Thyroid gland (tissue), 4 donors: ENCODE data around the gene MON1A. TPM values are rescaled to one million over a fixed set of nuclear protein-coding genes. Genes with fewer than 3 reads are reported as not detected.

ENCODE experiments used
- DNase-seq, 2 donors: peaks; one replicate each; pipeline ENCODE4 v3.0.0-alpha.2; 2019
- H3K27ac ChIP-seq, 3 donors: fragments of 200-600 bp; sonication (generic); 1 replicate in 2 of 3; 2 replicates in 1 of 3; pipeline ENCODE4 v1.5.1; 2016 to 2019; ENCODE audit warnings: mild to moderate bottlenecking in 1 of 3, moderate library complexity in 1 of 3
- H3K27me3 ChIP-seq: fragments of 200-600 bp; sonication (generic); one replicate; pipeline ENCODE4 v1.5.1; 2019
- H3K36me3 ChIP-seq, 2 donors: fragments of 200-600 bp; sonication (generic); one replicate each; pipeline ENCODE4 v1.5.1; 2016 to 2019
- H3K4me1 ChIP-seq, 2 donors: fragments of 200-600 bp; sonication (generic); one replicate each; pipeline ENCODE4 v1.5.1; 2017 to 2019
- H3K4me3 ChIP-seq, 3 donors: fragments of 200-600 bp; sonication (generic); replicated peaks in 1 of 3; 1 replicate in 2 of 3; 2 replicates in 1 of 3; pipeline ENCODE4 v1.5.1; 2016; ENCODE audit warnings: mild to moderate bottlenecking in 1 of 3
- H3K9me3 ChIP-seq: fragments of 200-600 bp; sonication (generic); one replicate; pipeline ENCODE4 v1.5.1; 2017
- POLR2A ChIP-seq, 2 donors: fragments of 450-650 bp; IDR thresholded peaks; one replicate each; pipeline ENCODE4 v1.6.1; 2017; ENCODE audit warnings: antibody characterized with exemption in 2 of 2, mild to moderate bottlenecking in 2 of 2, moderate library complexity in 1 of 2
- WGBS, 2 donors: methylation state at CpG; one replicate each; pipeline ENCODE4 v1.1.5; 2017; 5-methylcytosine and 5-hydroxymethylcytosine counted together
- intact Hi-C: fragments of 100-400 bp; cut with DNase I; formaldehyde crosslinking; loops from one replicate; pipeline ENCODE4 v1.15.1; 2023
- total RNA-seq, 4 donors: library from RNA; depleted of rRNA; stranded (reverse); fragments of >200 nt; gene quantifications; one replicate each; pipeline ENCODE4 v1.2.3, GENCODE V29; 2016
- TF ChIP-seq, protein P1 (sequence below), 6 experiments: fragments of 200-600 bp in 3 of 6; fragments of 450-650 bp in 3 of 6; sonication (generic) in 3 of 6; IDR thresholded peaks; one replicate each; pipeline ENCODE4 v1.5.1; 2016 to 2019; ENCODE audit warnings: antibody characterized with exemption in 6 of 6, mild to moderate bottlenecking in 2 of 6, inconsistent platforms in 1 of 6, moderate library complexity in 1 of 6

MON1A gene
- total RNA-seq, 4 donors from 2014 or later, result 12.1 to 19.9 (median 18.7) TPM

- intact Hi-C loops, result loop anchor here (5.0 to 10.0 kb wide), 2 partner anchors 101 to 199 kb away; partner anchors contain the start of gene INKA1
Observed at GRCh38 chr3:49903451-49904424, 25.9 kb downstream of the MON1A start, which contains the start of gene MST1R. Gene MST1R (minus strand): TSS chr3:49903873. CDS start chr3:49903609, 264 bp downstream.

GRCh38 chr3:49902511-49903345, 26.9 kb downstream of the MON1A start:
- intact Hi-C loops, result loop anchor here (5.0 to 10.0 kb wide), 2 partner anchors 100 to 198 kb away; partner anchors contain the start of gene INKA1
- peaks cover 18 to 51% of the 10 kb centered on the region in 2 donors for H3K4me1 ChIP-seq
- no peaks in the 10 kb centered on the region for H3K36me3 ChIP-seq
- no peak overlapping the region for H3K4me3 ChIP-seq
- no peaks in the 10 kb centered on the region for H3K27me3 ChIP-seq
- WGBS, 2 donors, result 97% methylated on average over 17 to 35 of the region's 44 CpGs
- no peaks in the 10 kb centered on the region for H3K9me3 ChIP-seq
- no peak overlapping the region for H3K27ac ChIP-seq
- DNase-seq, result peak in 1 of 2 donors; percentile 5
- TF ChIP-seq POLR2A (IDR thresholded peaks at IDR 0.05), result no peak
- TF ChIP-seq, protein P1, sequence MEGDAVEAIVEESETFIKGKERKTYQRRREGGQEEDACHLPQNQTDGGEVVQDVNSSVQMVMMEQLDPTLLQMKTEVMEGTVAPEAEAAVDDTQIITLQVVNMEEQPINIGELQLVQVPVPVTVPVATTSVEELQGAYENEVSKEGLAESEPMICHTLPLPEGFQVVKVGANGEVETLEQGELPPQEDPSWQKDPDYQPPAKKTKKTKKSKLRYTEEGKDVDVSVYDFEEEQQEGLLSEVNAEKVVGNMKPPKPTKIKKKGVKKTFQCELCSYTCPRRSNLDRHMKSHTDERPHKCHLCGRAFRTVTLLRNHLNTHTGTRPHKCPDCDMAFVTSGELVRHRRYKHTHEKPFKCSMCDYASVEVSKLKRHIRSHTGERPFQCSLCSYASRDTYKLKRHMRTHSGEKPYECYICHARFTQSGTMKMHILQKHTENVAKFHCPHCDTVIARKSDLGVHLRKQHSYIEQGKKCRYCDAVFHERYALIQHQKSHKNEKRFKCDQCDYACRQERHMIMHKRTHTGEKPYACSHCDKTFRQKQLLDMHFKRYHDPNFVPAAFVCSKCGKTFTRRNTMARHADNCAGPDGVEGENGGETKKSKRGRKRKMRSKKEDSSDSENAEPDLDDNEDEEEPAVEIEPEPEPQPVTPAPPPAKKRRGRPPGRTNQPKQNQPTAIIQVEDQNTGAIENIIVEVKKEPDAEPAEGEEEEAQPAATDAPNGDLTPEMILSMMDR (IDR thresholded peaks at IDR 0.05), result no peak

More at GRCh38 chr3:49903451-49904424, 25.9 kb downstream of the MON1A start, which contains the start of gene MST1R:
- TF ChIP-seq, protein P1 (IDR thresholded peaks at IDR 0.05), result peak in 1 of 6 experiments; percentile 18
- peak in 1 of 2 donors; percentile 54 for TF ChIP-seq POLR2A (IDR thresholded peaks at IDR 0.05)
- Histone ChIP-seq H3K27ac (peak within 1 kb of the TSS in 2 of 3 donors; percentile 37 to 54), H3K4me3 (peak within 1 kb of the TSS in 1 of 3 donors; percentile 23), H3K9me3 (no peaks in the 10 kb centered on the region), H3K27me3 (no peaks in the 10 kb centered on the region), H3K36me3 (no peaks in the 10 kb centered on the region), H3K4me1 (peaks cover 18 to 51% of the 10 kb centered on the region in 2 donors)
- WGBS, 2 donors, result 53 to 85% methylated on average over 21 to 29 of the region's 65 CpGs
- DNase-seq, result peak; percentile 93 to 97

GRCh38 chr3:49901366-49902339, 28.0 kb downstream of the MON1A start:
- no peak for DNase-seq
- no peaks in the 10 kb centered on the region for H3K27me3 ChIP-seq
- TF ChIP-seq, protein P1 (IDR thresholded peaks at IDR 0.05), result no peak
- no peak for TF ChIP-seq POLR2A (IDR thresholded peaks at IDR 0.05)
- H3K4me1 ChIP-seq, result peaks cover 18 to 51% of the 10 kb centered on the region in 2 donors
- WGBS, 2 donors, result 58 to 70% methylated on average over 10 to 11 of the region's 11 CpGs
- no peaks in the 10 kb centered on the region for H3K36me3 ChIP-seq
- H3K27ac ChIP-seq, result peak overlapping the region; percentile 63 to 68 (median 68)
- intact Hi-C loops, result loop anchor here (5.0 to 10.0 kb wide), 2 partner anchors 99 to 197 kb away; partner anchors contain the start of gene INKA1
- no peak overlapping the region for H3K4me3 ChIP-seq
- no peaks in the 10 kb centered on the region for H3K9me3 ChIP-seq

GRCh38 chr3:49900491-49901153, 29.0 kb downstream of the MON1A start:
- no peak for TF ChIP-seq POLR2A (IDR thresholded peaks at IDR 0.05)
- TF ChIP-seq, protein P1 (IDR thresholded peaks at IDR 0.05), result no peak
- Histone ChIP-seq H3K36me3 (no peaks in the 10 kb centered on the region), H3K27ac (peak overlapping the region; percentile 63 to 68 (median 68)), H3K27me3 (no peaks in the 10 kb centered on the region), H3K4me3 (no peak overlapping the region), H3K9me3 (no peaks in the 10 kb centered on the region), H3K4me1 (peaks cover 14 to 41% of the 10 kb centered on the region in 2 donors)
- intact Hi-C loops, result loop anchor here (5.0 to 10.0 kb wide), 2 partner anchors 98 to 196 kb away; partner anchors contain the start of gene INKA1
- WGBS, 2 donors, result 29 to 100% methylated on average over 3 of the region's 8 CpGs
- DNase-seq, result peak; percentile 87
